ENCODE data around the gene RNPEPL1. TPM values are rescaled to one million over a fixed set of nuclear protein-coding genes. Genes with fewer than 3 reads are reported as not detected.

Gene RNPEPL1
- total and polyA plus RNA-seq, 2 donors from 2014 or later, result 65.4 to 77.4 TPM

- intact Hi-C loops (cut with DNase I), result no loop called here
- Histone ChIP-seq H3K27me3 (ENCODE audit: control insufficient read depth, insufficient read depth, low read length) (no peaks in the 10 kb centered on the region), H3K9ac (ENCODE audit: low read length in 3 of 3) (no peak overlapping the region), H3K4me1 (ENCODE audit: control insufficient read depth in 2 of 3, insufficient read depth in 2 of 3, low read depth in 1 of 3, low read length in 3 of 3) (no peaks in the 10 kb centered on the region), H3K27ac (ENCODE audit: low read depth in 2 of 2, low read length in 2 of 2) (no peak overlapping the region), H3K36me3 (ENCODE audit: control insufficient read depth in 2 of 3, insufficient read depth in 3 of 3, low read length in 3 of 3) (no peaks in the 10 kb centered on the region), H3K9me3 (ENCODE audit: control insufficient read depth in 2 of 3, insufficient read depth in 1 of 3, low read length in 3 of 3) (peaks cover 0 to 3% (median 0%) of the 10 kb centered on the region in 3 donors), H3K4me3 (ENCODE audit: low read length in 3 of 3) (no peak overlapping the region)
- TF ChIP-seq, protein P1, sequence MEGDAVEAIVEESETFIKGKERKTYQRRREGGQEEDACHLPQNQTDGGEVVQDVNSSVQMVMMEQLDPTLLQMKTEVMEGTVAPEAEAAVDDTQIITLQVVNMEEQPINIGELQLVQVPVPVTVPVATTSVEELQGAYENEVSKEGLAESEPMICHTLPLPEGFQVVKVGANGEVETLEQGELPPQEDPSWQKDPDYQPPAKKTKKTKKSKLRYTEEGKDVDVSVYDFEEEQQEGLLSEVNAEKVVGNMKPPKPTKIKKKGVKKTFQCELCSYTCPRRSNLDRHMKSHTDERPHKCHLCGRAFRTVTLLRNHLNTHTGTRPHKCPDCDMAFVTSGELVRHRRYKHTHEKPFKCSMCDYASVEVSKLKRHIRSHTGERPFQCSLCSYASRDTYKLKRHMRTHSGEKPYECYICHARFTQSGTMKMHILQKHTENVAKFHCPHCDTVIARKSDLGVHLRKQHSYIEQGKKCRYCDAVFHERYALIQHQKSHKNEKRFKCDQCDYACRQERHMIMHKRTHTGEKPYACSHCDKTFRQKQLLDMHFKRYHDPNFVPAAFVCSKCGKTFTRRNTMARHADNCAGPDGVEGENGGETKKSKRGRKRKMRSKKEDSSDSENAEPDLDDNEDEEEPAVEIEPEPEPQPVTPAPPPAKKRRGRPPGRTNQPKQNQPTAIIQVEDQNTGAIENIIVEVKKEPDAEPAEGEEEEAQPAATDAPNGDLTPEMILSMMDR (IDR thresholded peaks at IDR 0.05; ENCODE audit: borderline replicate concordance, extremely low read depth, insufficient read depth), result no peak
- FAIRE-seq (no peak), DNase-seq (peak in 2 of 5 donors; percentile 23 to 69)
Measured at GRCh38 chr2:240629968-240630770, 61.9 kb downstream of the RNPEPL1 start.

Other genes starting within 250 kb of the RNPEPL1 start
- 124 TPM for gene GPC1, start 132.8 kb upstream of the RNPEPL1 start, total RNA-seq
- 18.4 TPM for gene GPC1, start 132.8 kb upstream of the RNPEPL1 start, polyA plus RNA-seq (ENCODE audit: insufficient read depth, low read depth, low replicate concordance)
- 22.1 TPM for gene ANKMY1, start 10.5 kb upstream of the RNPEPL1 start, total RNA-seq
- 3.0 TPM for gene ANKMY1, start 10.5 kb upstream of the RNPEPL1 start, polyA plus RNA-seq (ENCODE audit: insufficient read depth, low read depth, low replicate concordance)
- gene DUSP28, start 8.1 kb upstream of the RNPEPL1 start, total RNA-seq, result 7.0 TPM
- 5.9 TPM for gene DUSP28, start 8.1 kb upstream of the RNPEPL1 start, polyA plus RNA-seq (ENCODE audit: insufficient read depth, low read depth, low replicate concordance)
- gene CAPN10, start 18.2 kb downstream of the RNPEPL1 start, total RNA-seq, result 50.9 TPM
- 26.3 TPM for gene CAPN10, start 18.2 kb downstream of the RNPEPL1 start, polyA plus RNA-seq (ENCODE audit: insufficient read depth, low read depth, low replicate concordance)
- 6.7 TPM for gene GPR35, start 57.0 kb downstream of the RNPEPL1 start, total RNA-seq
- 1.7 TPM for gene GPR35, start 57.0 kb downstream of the RNPEPL1 start, polyA plus RNA-seq (ENCODE audit: insufficient read depth, low read depth, low replicate concordance)
- not detected for gene AQP12B, start 114.4 kb downstream of the RNPEPL1 start, total RNA-seq
- not detected for gene AQP12B, start 114.4 kb downstream of the RNPEPL1 start, polyA plus RNA-seq (ENCODE audit: insufficient read depth, low read depth, low replicate concordance)
- not detected for gene AQP12A, start 123.4 kb downstream of the RNPEPL1 start, total RNA-seq
- gene AQP12A, start 123.4 kb downstream of the RNPEPL1 start, polyA plus RNA-seq (ENCODE audit: insufficient read depth, low read depth, low replicate concordance), result not detected

Measured in kidney (tissue), 14 donors.